H9 (cell line): Measurements from ENCODE around the gene MYH16. TPM values are rescaled to one million over a fixed set of nuclear protein-coding genes. Genes with fewer than 3 reads are reported as not detected.

Experiments
- DNase-seq: peaks from one replicate; pipeline ENCODE4 v3.0.0-alpha.2; 2017
- H2AFZ ChIP-seq: one replicate; pipeline ENCODE4 v1.6.1; 2013; ENCODE audit warnings: mild to moderate bottlenecking, low read length, control low read depth, moderate library complexity
- H2AK5ac ChIP-seq: 2 replicates; pipeline ENCODE4 v1.6.1; 2013; ENCODE audit warnings: low read length, control low read depth, mixed read lengths; ENCODE audit not compliant: insufficient read length
- H2BK120ac ChIP-seq: one replicate; pipeline ENCODE4 v1.6.1; 2013; ENCODE audit warnings: low read depth, mild to moderate bottlenecking, low read length, control low read depth, inconsistent platforms; ENCODE audit not compliant: poor library complexity, severe bottlenecking
- H2BK12ac ChIP-seq: 2 replicates; pipeline ENCODE4 v1.6.1; 2013; ENCODE audit warnings: low read length, control low read depth, mixed read lengths, low read depth; ENCODE audit not compliant: insufficient read length
- H2BK15ac ChIP-seq: 2 replicates; pipeline ENCODE4 v1.6.1; 2013; ENCODE audit warnings: low read depth, low read length, control low read depth
- H2BK20ac ChIP-seq: one replicate; pipeline ENCODE4 v1.6.1; 2013; ENCODE audit warnings: low read depth, mild to moderate bottlenecking, low read length, control low read depth, inconsistent platforms; ENCODE audit not compliant: poor library complexity, severe bottlenecking
- H2BK5ac ChIP-seq: 2 replicates; pipeline ENCODE4 v1.6.1; 2013; ENCODE audit warnings: low read length, control low read depth, mixed read lengths; ENCODE audit not compliant: insufficient read length
- H3K14ac ChIP-seq: 2 replicates; pipeline ENCODE4 v1.6.1; 2013; ENCODE audit warnings: low read length, control low read depth; ENCODE audit not compliant: insufficient read depth
- H3K18ac ChIP-seq: 2 replicates; pipeline ENCODE4 v1.6.1; 2013; ENCODE audit warnings: low read depth, mild to moderate bottlenecking, mixed read lengths, low read length, control low read depth; ENCODE audit not compliant: insufficient read length
- H3K23ac ChIP-seq: 2 replicates; pipeline ENCODE4 v1.6.1; 2013; ENCODE audit warnings: low read length, control low read depth, mixed read lengths, low read depth; ENCODE audit not compliant: insufficient read length
- H3K23me2 ChIP-seq: 2 replicates; pipeline ENCODE4 v1.6.1; 2013; ENCODE audit warnings: low read depth, mild to moderate bottlenecking, mixed read lengths, low read length, control low read depth; ENCODE audit not compliant: insufficient read length, poor library complexity, severe bottlenecking
- H3K27ac ChIP-seq: 2 replicates; pipeline ENCODE4 v1.5.1; 2013; ENCODE audit warnings: low read length, control low read depth, mixed read lengths, low read depth; ENCODE audit not compliant: insufficient read length
- H3K27me3 ChIP-seq: 2 replicates; pipeline ENCODE4 v1.6.1; 2013; ENCODE audit warnings: low read length, control low read depth, inconsistent platforms; ENCODE audit not compliant: insufficient read depth
- H3K4ac ChIP-seq: 2 replicates; pipeline ENCODE4 v1.6.1; 2013; ENCODE audit warnings: low read depth, mild to moderate bottlenecking, control low read depth, inconsistent platforms, low read length, moderate library complexity
- H3K4me1 ChIP-seq: 2 replicates; pipeline ENCODE4 v1.6.1; 2013; ENCODE audit warnings: low read length, control low read depth, inconsistent platforms; ENCODE audit not compliant: insufficient read depth
- H3K4me2 ChIP-seq: 2 replicates; pipeline ENCODE4 v1.6.1; 2013; ENCODE audit warnings: low read length, control low read depth, mixed read lengths; ENCODE audit not compliant: insufficient read length, insufficient read depth
- H3K56ac ChIP-seq: 2 replicates; pipeline ENCODE4 v1.6.1; 2013; ENCODE audit warnings: low read depth, mild to moderate bottlenecking, mixed read lengths, low read length, control low read depth; ENCODE audit not compliant: insufficient read length
- H3K79me1 ChIP-seq: 2 replicates; pipeline ENCODE4 v1.6.1; 2013; ENCODE audit warnings: low read depth, mild to moderate bottlenecking, moderate library complexity, low read length, control low read depth, inconsistent platforms; ENCODE audit not compliant: insufficient read depth, poor library complexity, severe bottlenecking
- H3K79me2 ChIP-seq: 2 replicates; pipeline ENCODE4 v1.6.1; 2013; ENCODE audit warnings: low read length, control low read depth, inconsistent platforms; ENCODE audit not compliant: insufficient read depth
- H3K9ac ChIP-seq: 2 replicates; pipeline ENCODE4 v1.6.1; 2013; ENCODE audit warnings: low read length, control low read depth, mixed read lengths; ENCODE audit not compliant: insufficient read length; ENCODE audit errors: extremely low read depth
- H3K9me3 ChIP-seq: one replicate; pipeline ENCODE4 v1.6.1; 2013; ENCODE audit warnings: low read depth, low read length, inconsistent platforms; ENCODE audit not compliant: control insufficient read depth
- H3T11ph ChIP-seq: one replicate; pipeline ENCODE4 v1.6.1; 2013; ENCODE audit warnings: mild to moderate bottlenecking, low read length, control low read depth, inconsistent platforms
- H4K20me1 ChIP-seq: one replicate; pipeline ENCODE4 v1.6.1; 2013; ENCODE audit not compliant: control insufficient read depth, insufficient read length, insufficient read depth
- H4K5ac ChIP-seq: 2 replicates; pipeline ENCODE4 v1.6.1; 2013; ENCODE audit warnings: low read depth, mild to moderate bottlenecking, mixed read lengths, low read length, control low read depth; ENCODE audit not compliant: insufficient read length
- H4K8ac ChIP-seq: replicated peaks from 2 replicates; pipeline ENCODE4 v1.6.1; 2013; ENCODE audit warnings: low read length, control low read depth, mixed read lengths, low read depth; ENCODE audit not compliant: insufficient read length
- H4K91ac ChIP-seq: 2 replicates; pipeline ENCODE4 v1.6.1; 2013; ENCODE audit warnings: low read depth, mild to moderate bottlenecking, moderate library complexity, mixed read lengths, low read length, control low read depth; ENCODE audit not compliant: insufficient read length
- H3K27ac Mint-ChIP-seq, 3 experiments: 2 replicates in 2 of 3; 3 replicates in 1 of 3; pipeline ENCODE4 v1.8.0; 2020 to 2021; ENCODE audit warnings: mixed read lengths in 3 of 3, mild to moderate bottlenecking in 1 of 3, moderate library complexity in 1 of 3
- H3K27me3 Mint-ChIP-seq: 2 replicates; pipeline ENCODE4 v1.8.0; 2021; ENCODE audit warnings: low read depth, mild to moderate bottlenecking, moderate library complexity, mixed read lengths
- H3K36me3 Mint-ChIP-seq, 3 experiments: 2 replicates in 2 of 3; 3 replicates in 1 of 3; pipeline ENCODE4 v1.8.0; 2020 to 2021; ENCODE audit warnings: low read depth in 3 of 3, mixed read lengths in 3 of 3; ENCODE audit not compliant: insufficient read depth in 1 of 3
- H3K4me1 Mint-ChIP-seq, 2 experiments: 2 replicates each; pipeline ENCODE4 v1.8.0; 2020; ENCODE audit warnings: mixed read lengths in 2 of 2
- H3K4me3 Mint-ChIP-seq, 2 experiments: 2 replicates in 1 of 2; 3 replicates in 1 of 2; pipeline ENCODE4 v1.8.0; 2020 to 2021; ENCODE audit warnings: mild to moderate bottlenecking in 2 of 2, mixed read lengths in 2 of 2, moderate library complexity in 1 of 2
- H3K9me3 Mint-ChIP-seq, 2 experiments: 2 replicates in 1 of 2; 3 replicates in 1 of 2; pipeline ENCODE4 v1.8.0; 2020; ENCODE audit warnings: mild to moderate bottlenecking in 2 of 2, mixed read lengths in 2 of 2, moderate library complexity in 1 of 2
- WGBS: extraction: QIAGEN DNeasy Blood & Tissue Kit; methylation state at CpG from one replicate; pipeline ENCODE4 v1.1.7; 2013; ENCODE audit warnings: missing lambda C conversion rate, low lambda C conversion rate, mixed read lengths; ENCODE audit not compliant: insufficient read length; ENCODE audit errors: extremely low coverage; 5-methylcytosine and 5-hydroxymethylcytosine counted together
- total RNA-seq: library from RNA; stranded (reverse); gene quantifications from 2 replicates; pipeline ENCODE4 v1.2.1, GENCODE V29; 2021
- TF ChIP-seq, protein P1 (sequence below): fragments of 200-600 bp; sonication (generic); conservative IDR thresholded peaks from 3 replicates; pipeline ENCODE4 v1.8.0; 2021; ENCODE audit warnings: antibody characterized with exemption, mild to moderate bottlenecking

The MYH16 gene
- total RNA-seq, 1 experiment from 2014 or later: not detected

- no peak overlapping the region for H3K4me3 Mint-ChIP-seq
- TF ChIP-seq, protein P1, sequence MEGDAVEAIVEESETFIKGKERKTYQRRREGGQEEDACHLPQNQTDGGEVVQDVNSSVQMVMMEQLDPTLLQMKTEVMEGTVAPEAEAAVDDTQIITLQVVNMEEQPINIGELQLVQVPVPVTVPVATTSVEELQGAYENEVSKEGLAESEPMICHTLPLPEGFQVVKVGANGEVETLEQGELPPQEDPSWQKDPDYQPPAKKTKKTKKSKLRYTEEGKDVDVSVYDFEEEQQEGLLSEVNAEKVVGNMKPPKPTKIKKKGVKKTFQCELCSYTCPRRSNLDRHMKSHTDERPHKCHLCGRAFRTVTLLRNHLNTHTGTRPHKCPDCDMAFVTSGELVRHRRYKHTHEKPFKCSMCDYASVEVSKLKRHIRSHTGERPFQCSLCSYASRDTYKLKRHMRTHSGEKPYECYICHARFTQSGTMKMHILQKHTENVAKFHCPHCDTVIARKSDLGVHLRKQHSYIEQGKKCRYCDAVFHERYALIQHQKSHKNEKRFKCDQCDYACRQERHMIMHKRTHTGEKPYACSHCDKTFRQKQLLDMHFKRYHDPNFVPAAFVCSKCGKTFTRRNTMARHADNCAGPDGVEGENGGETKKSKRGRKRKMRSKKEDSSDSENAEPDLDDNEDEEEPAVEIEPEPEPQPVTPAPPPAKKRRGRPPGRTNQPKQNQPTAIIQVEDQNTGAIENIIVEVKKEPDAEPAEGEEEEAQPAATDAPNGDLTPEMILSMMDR: no peak
- no peak overlapping the region for H3K9ac ChIP-seq
These were observed 15.0 kb upstream of the MYH16 start for GRCh38 chr7:99257675-99258074.

More at GRCh38 chr7:99257675-99258074, 15.0 kb upstream of the MYH16 start:
- Mint-ChIP-seq H3K9me3 (no peaks in the 10 kb centered on the region), H3K36me3 (no peaks in the 10 kb centered on the region), H3K4me1 (peaks cover under 1 to 1% of the 10 kb centered on the region in 2 experiments; a peak in 3 of 4 replicates), H3K27me3 (peaks cover 5% of the 10 kb centered on the region; the same call in 1 of the 2 replicates), H3K27ac (no peak overlapping the region)
- H4K5ac ChIP-seq: no peak overlapping the region
- no peak overlapping the region for H4K8ac ChIP-seq
- H3K79me2 ChIP-seq: no peaks in the 10 kb centered on the region
- H2BK15ac ChIP-seq: no peak overlapping the region
- no peak overlapping the region for H4K91ac ChIP-seq
- H3K18ac ChIP-seq: no peak overlapping the region
- H2BK12ac ChIP-seq: no peak overlapping the region
- H3K9me3 ChIP-seq: no peaks in the 10 kb centered on the region
- H3K23me2 ChIP-seq: no peaks in the 10 kb centered on the region
- H2BK5ac ChIP-seq: no peak overlapping the region
- WGBS: no CpG with 5 or more reads among the region's 7 CpGs
- H3K14ac ChIP-seq: no peak overlapping the region
- no peak overlapping the region for H3K4me2 ChIP-seq
- H3K4me1 ChIP-seq: no peaks in the 10 kb centered on the region
- DNase-seq: no peak
- no peak overlapping the region for H2AFZ ChIP-seq
- no peak overlapping the region for H2BK20ac ChIP-seq
- no peaks in the 10 kb centered on the region for H3K27me3 ChIP-seq
- H2AK5ac ChIP-seq: no peak overlapping the region
- H3K4ac ChIP-seq: no peak overlapping the region
- peaks cover 2% of the 10 kb centered on the region for H4K20me1 ChIP-seq
- no peak overlapping the region for H3K27ac ChIP-seq
- no peak overlapping the region for H2BK120ac ChIP-seq
- no peak overlapping the region for H3K56ac ChIP-seq
- H3T11ph ChIP-seq: no peak overlapping the region
- H3K23ac ChIP-seq: no peak overlapping the region
- no peaks in the 10 kb centered on the region for H3K79me1 ChIP-seq
